HepG2 (cell line): ENCODE data around the gene GCLM. TPM values are rescaled to one million over a fixed set of nuclear protein-coding genes. Genes with fewer than 3 reads are reported as not detected.

ENCODE experiments used
- ARNT2 ChIP-seq: sonication (generic); formaldehyde crosslinking; IDR thresholded peaks from 2 replicates; pipeline ENCODE4 v1.8.0; 2022; ENCODE audit warnings: mild to moderate bottlenecking, low read depth, missing genetic modification reagents, moderate library complexity
- FOXO4 ChIP-seq: sonication (generic); formaldehyde crosslinking; conservative IDR thresholded peaks from 2 replicates; pipeline ENCODE4 v1.8.1; 2023; ENCODE audit warnings: missing genetic modification reagents
- KLF9 ChIP-seq: IDR thresholded peaks from 2 replicates; pipeline ENCODE4 v1.6.1; 2016; ENCODE audit warnings: low read depth
- MIER2 ChIP-seq: IDR thresholded peaks from 2 replicates; pipeline ENCODE4 v1.6.1; 2016; ENCODE audit warnings: missing biosample characterization, missing genetic modification reagents
- MYC ChIP-seq: sonication (generic); formaldehyde crosslinking; IDR thresholded peaks from 2 replicates; pipeline ENCODE4 v1.9.0; 2021; ENCODE audit warnings: missing genetic modification reagents, borderline replicate concordance
- NFE2 ChIP-seq: sonication (generic); formaldehyde crosslinking; IDR thresholded peaks from 2 replicates; pipeline ENCODE4 v1.4.0; 2020; ENCODE audit warnings: missing genetic modification reagents
- PAX8 ChIP-seq: sonication (generic); formaldehyde crosslinking; IDR thresholded peaks from 2 replicates; pipeline ENCODE4 v1.8.0; 2022; ENCODE audit warnings: mild to moderate bottlenecking, missing genetic modification reagents, borderline replicate concordance
- PRPF4 ChIP-seq: fragments of 200-400 bp; formaldehyde crosslinking; IDR thresholded peaks from 2 replicates; pipeline ENCODE4 v1.6.1; 2016; ENCODE audit warnings: low read length, low read depth; ENCODE audit not compliant: poor library complexity, severe bottlenecking
- RFX1 ChIP-seq: fragments of 450-650 bp; IDR thresholded peaks from 2 replicates; pipeline ENCODE4 v1.6.1; 2017
- SPEN ChIP-seq: sonication (generic); formaldehyde crosslinking; IDR thresholded peaks from 2 replicates; pipeline ENCODE4 v1.5.1; 2020; ENCODE audit warnings: low read depth, mild to moderate bottlenecking, missing genetic modification reagents
- TFAP4 ChIP-seq: sonication (generic); IDR thresholded peaks from 2 replicates; pipeline ENCODE4 v1.6.1; 2016; ENCODE audit warnings: low read depth, borderline replicate concordance
- TSC22D2 ChIP-seq: sonication (generic); formaldehyde crosslinking; IDR thresholded peaks from 2 replicates; pipeline ENCODE4 v1.5.1; 2020; ENCODE audit warnings: missing genetic modification reagents, mild to moderate bottlenecking, borderline replicate concordance
- YEATS2 ChIP-seq: sonication (generic); formaldehyde crosslinking; IDR thresholded peaks from 2 replicates; pipeline ENCODE4 v1.4.0; 2020; ENCODE audit warnings: missing genetic modification reagents, borderline replicate concordance
- ZBTB3 ChIP-seq: sonication (generic); formaldehyde crosslinking; IDR thresholded peaks from 2 replicates; pipeline ENCODE4 v1.4.0; 2020; ENCODE audit warnings: low read depth, mild to moderate bottlenecking, moderate library complexity, missing genetic modification reagents, borderline replicate concordance
- ZFP36L2 ChIP-seq: sonication (generic); formaldehyde crosslinking; IDR thresholded peaks from 2 replicates; pipeline ENCODE4 v1.4.0; 2020; ENCODE audit warnings: missing genetic modification reagents
- ZNF333 ChIP-seq: sonication (generic); formaldehyde crosslinking; IDR thresholded peaks from 2 replicates; pipeline ENCODE4 v1.4.0; 2020; ENCODE audit warnings: mild to moderate bottlenecking, missing genetic modification reagents, borderline replicate concordance
- ZNF33A ChIP-seq: sonication (generic); formaldehyde crosslinking; IDR thresholded peaks from 2 replicates; pipeline ENCODE4 v1.5.1; 2020; ENCODE audit warnings: missing genetic modification reagents, mild to moderate bottlenecking, moderate library complexity, borderline replicate concordance
- ZNF510 ChIP-seq: sonication (generic); formaldehyde crosslinking; IDR thresholded peaks from 2 replicates; pipeline ENCODE4 v1.4.0; 2020; ENCODE audit warnings: low read depth, mild to moderate bottlenecking, missing genetic modification reagents
- ZNF597 ChIP-seq: sonication (generic); formaldehyde crosslinking; IDR thresholded peaks from 2 replicates; pipeline ENCODE4 v1.5.0; 2020; ENCODE audit warnings: missing genetic modification reagents
- ZNF605 ChIP-seq: sonication (generic); formaldehyde crosslinking; IDR thresholded peaks from 2 replicates; pipeline ENCODE4 v1.8.0; 2022; ENCODE audit warnings: mild to moderate bottlenecking, missing genetic modification reagents
- ZNF629 ChIP-seq: sonication (generic); formaldehyde crosslinking; conservative IDR thresholded peaks from 2 replicates; pipeline ENCODE4 v1.5.0; 2020; ENCODE audit warnings: missing genetic modification reagents
- ZNF709 ChIP-seq: sonication (generic); formaldehyde crosslinking; IDR thresholded peaks from 2 replicates; pipeline ENCODE4 v1.5.0; 2020; ENCODE audit warnings: mild to moderate bottlenecking, missing genetic modification reagents
- ZNF749 ChIP-seq: sonication (generic); formaldehyde crosslinking; IDR thresholded peaks from 2 replicates; pipeline ENCODE4 v1.8.0; 2022; ENCODE audit warnings: mild to moderate bottlenecking, missing genetic modification reagents, moderate library complexity, borderline replicate concordance
- ZNF772 ChIP-seq: sonication (generic); formaldehyde crosslinking; IDR thresholded peaks from 2 replicates; pipeline ENCODE4 v1.5.0; 2020; ENCODE audit warnings: mild to moderate bottlenecking, missing genetic modification reagents
- polyA plus RNA-seq, 8 experiments: library from polyadenylated mRNA; depleted of rRNA in 3 of 8; stranded (reverse) in 7 of 8; unstranded in 1 of 8; fragments of >200 nt; fragmentation: Illumina TruSeq in 4 of 8; extraction: Trizol in 4 of 8; gene quantifications; 2 replicates each; pipeline versions ENCODE4 v1.2.1 to v1.2.3, GENCODE V29; 2011 to 2016; ENCODE audit warnings: low read depth in 4 of 8, missing spikeins in 1 of 8, mixed read lengths in 1 of 8; ENCODE audit not compliant: insufficient read depth in 1 of 8
- total RNA-seq, 5 experiments: library from RNA; depleted of rRNA; stranded (reverse); fragments of >200 nt; fragmentation: Illumina TruSeq; extraction: Trizol; gene quantifications; 2 replicates each; pipeline ENCODE4 v1.2.3, GENCODE V29; 2016; ENCODE audit warnings: low read depth in 1 of 5
- TF ChIP-seq, protein P1 (sequence below): sonication (generic); formaldehyde crosslinking; IDR thresholded peaks from 2 replicates; pipeline ENCODE4 v1.4.0; 2020; ENCODE audit warnings: low read depth, mild to moderate bottlenecking, missing genetic modification reagents
- TF ChIP-seq, protein P2 (sequence below): sonication (generic); formaldehyde crosslinking; IDR thresholded peaks from 2 replicates; pipeline ENCODE4 v1.8.1; 2023; ENCODE audit warnings: mild to moderate bottlenecking, missing genetic modification reagents, borderline replicate concordance

The GCLM gene
- total and polyA plus RNA-seq, 2 of the 13 experiments (the other 11 are each of a cell fraction or from before 2014, with no cell fraction given): 8.7 to 29.9 TPM

DNA sequence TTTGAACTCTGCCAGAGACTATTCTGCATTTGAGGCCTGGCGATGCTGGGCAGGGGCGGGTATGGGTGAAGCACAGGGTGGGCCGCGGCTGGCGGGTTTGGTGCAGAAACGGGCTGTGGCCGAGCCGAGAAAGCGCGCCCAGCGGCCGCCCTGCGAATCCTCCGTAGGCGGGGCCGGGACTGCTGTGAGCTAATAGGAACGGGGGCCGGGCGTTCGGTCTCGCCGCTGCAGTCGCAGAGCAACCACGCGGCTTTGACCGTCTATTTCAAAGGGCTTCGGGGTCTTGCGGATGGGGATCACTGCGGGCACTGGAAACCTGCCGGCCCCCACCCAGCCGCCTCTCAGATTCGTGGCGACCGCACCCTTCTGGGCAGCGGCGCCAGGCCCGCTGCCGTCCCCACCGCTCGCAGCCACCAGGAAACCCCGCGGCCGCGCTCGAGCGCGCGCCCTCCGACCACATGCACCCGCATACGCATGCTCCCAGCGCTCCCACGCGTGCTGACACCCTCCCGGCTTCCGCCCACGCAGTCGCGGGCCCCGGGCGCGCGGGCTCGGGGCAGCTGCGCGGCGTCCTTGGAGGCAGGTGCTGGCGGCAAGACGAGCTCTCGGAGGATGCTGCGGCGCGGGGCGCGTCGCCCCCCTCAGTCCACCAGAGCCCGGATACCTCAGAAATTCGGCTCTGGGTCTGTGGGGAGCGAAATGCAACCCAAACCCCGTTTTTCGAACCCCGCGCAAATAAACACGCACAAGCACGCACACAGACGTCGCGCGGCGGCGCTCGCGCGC lies 62.8 kb downstream of the GCLM start (continued):
- no peak; the same call in 1 of the 2 replicates for TF ChIP-seq TFAP4
- TF ChIP-seq TSC22D2 (CRISPR knock-in tag): no peak
- TF ChIP-seq, protein P1, sequence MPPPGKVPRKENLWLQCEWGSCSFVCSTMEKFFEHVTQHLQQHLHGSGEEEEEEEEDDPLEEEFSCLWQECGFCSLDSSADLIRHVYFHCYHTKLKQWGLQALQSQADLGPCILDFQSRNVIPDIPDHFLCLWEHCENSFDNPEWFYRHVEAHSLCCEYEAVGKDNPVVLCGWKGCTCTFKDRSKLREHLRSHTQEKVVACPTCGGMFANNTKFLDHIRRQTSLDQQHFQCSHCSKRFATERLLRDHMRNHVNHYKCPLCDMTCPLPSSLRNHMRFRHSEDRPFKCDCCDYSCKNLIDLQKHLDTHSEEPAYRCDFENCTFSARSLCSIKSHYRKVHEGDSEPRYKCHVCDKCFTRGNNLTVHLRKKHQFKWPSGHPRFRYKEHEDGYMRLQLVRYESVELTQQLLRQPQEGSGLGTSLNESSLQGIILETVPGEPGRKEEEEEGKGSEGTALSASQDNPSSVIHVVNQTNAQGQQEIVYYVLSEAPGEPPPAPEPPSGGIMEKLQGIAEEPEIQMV (CRISPR knock-in tag): no peak
- no peak for TF ChIP-seq ZBTB3 (CRISPR knock-in tag)
- TF ChIP-seq ZNF629 (CRISPR knock-in tag): no peak
- no peak for TF ChIP-seq ZNF597 (CRISPR knock-in tag)
- TF ChIP-seq MYC (CRISPR knock-in tag): peak; percentile 88
- TF ChIP-seq MIER2 (CRISPR knock-in tag): no peak
- no peak; the same call in 1 of the 2 replicates for TF ChIP-seq ZNF709
- peak; percentile 17; the same call in 1 of the 2 replicates for TF ChIP-seq FOXO4 (CRISPR knock-in tag)
- no peak for TF ChIP-seq NFE2 (CRISPR knock-in tag)
- no peak for TF ChIP-seq YEATS2 (CRISPR knock-in tag)
- no peak for TF ChIP-seq ZNF772 (CRISPR knock-in tag)
- no peak for TF ChIP-seq PAX8
- 0 out of 2 replicates have a peak, but pooled peaks have one; percentile 39 for TF ChIP-seq ZFP36L2 (CRISPR knock-in tag)
- TF ChIP-seq, protein P2, sequence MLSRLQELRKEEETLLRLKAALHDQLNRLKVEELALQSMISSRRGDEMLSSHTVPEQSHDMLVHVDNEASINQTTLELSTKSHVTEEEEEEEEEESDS (CRISPR knock-in tag): no peak
- TF ChIP-seq ZNF510 (CRISPR knock-in tag): no peak
- TF ChIP-seq ARNT2 (CRISPR knock-in tag): no peak; the same call in 1 of the 2 replicates
- no peak for TF ChIP-seq ZNF333 (CRISPR knock-in tag)
- peak; percentile 56 for TF ChIP-seq SPEN (CRISPR knock-in tag)
- no peak for TF ChIP-seq KLF9 (CRISPR knock-in tag)
- no peak for TF ChIP-seq ZNF33A (CRISPR knock-in tag)
- TF ChIP-seq RFX1: no peak
- peak; percentile 89 for TF ChIP-seq ZNF605 (CRISPR knock-in tag)
- no peak for TF ChIP-seq PRPF4
- peak; percentile 1; the same call in 1 of the 2 replicates for TF ChIP-seq ZNF749 (CRISPR knock-in tag)
